DOHH2 (cell line): ENCODE data around the gene EPHB1.

Source experiments
- H3F3A ChIP-seq: fragments of 200-600 bp; sonication (generic), shearing (Covaris generic); 2 replicates; pipeline ENCODE4 v1.6.0; 2016; ENCODE audit warnings: antibody characterized with exemption, mild to moderate bottlenecking; ENCODE audit not compliant: control insufficient read depth, insufficient read depth
- H3K27ac ChIP-seq: fragments of 200-600 bp; sonication (generic); 2 replicates; pipeline ENCODE4 v1.5.1; 2014; ENCODE audit warnings: low read depth, mild to moderate bottlenecking, low read length, moderate library complexity
- H3K27me3 ChIP-seq: fragments of 200-600 bp; sonication (generic); 2 replicates; pipeline ENCODE4 v1.6.1; 2014; ENCODE audit warnings: mild to moderate bottlenecking, low read length, mixed read lengths; ENCODE audit not compliant: control insufficient read depth
- H3K36me3 ChIP-seq: fragments of 200-600 bp; sonication (generic); 2 replicates; pipeline ENCODE4 v1.6.1; 2014; ENCODE audit warnings: mild to moderate bottlenecking, low read length, moderate library complexity, mixed read lengths; ENCODE audit not compliant: control insufficient read depth
- H3K4me1 ChIP-seq: fragments of 200-600 bp; sonication (generic); 2 replicates; pipeline ENCODE4 v1.6.1; 2014; ENCODE audit warnings: mild to moderate bottlenecking, low read length, mixed read lengths; ENCODE audit not compliant: control insufficient read depth
- H3K4me2 ChIP-seq: fragments of 200-600 bp; sonication (generic); 2 replicates; pipeline ENCODE4 v1.6.0; 2014; ENCODE audit warnings: mild to moderate bottlenecking, low read length, moderate library complexity
- H3K4me3 ChIP-seq: fragments of 200-600 bp; sonication (generic); 2 replicates; pipeline ENCODE4 v1.5.1; 2014; ENCODE audit warnings: mild to moderate bottlenecking, low read length, mixed read lengths
- H3K79me2 ChIP-seq: fragments of 200-600 bp; sonication (generic); 2 replicates; pipeline ENCODE4 v1.6.1; 2014; ENCODE audit warnings: mild to moderate bottlenecking, low read length, mixed read lengths; ENCODE audit not compliant: control insufficient read depth
- H3K9me2 ChIP-seq: fragments of 200-600 bp; sonication (generic); replicated peaks from 2 replicates; pipeline ENCODE4 v1.6.1; 2014; ENCODE audit warnings: mild to moderate bottlenecking, low read length, mixed read lengths; ENCODE audit not compliant: control insufficient read depth
- H3K9me3 ChIP-seq: fragments of 200-600 bp; sonication (generic); 2 replicates; pipeline ENCODE4 v1.6.1; 2014; ENCODE audit warnings: antibody characterized with exemption, low read length, mixed read lengths; ENCODE audit not compliant: control insufficient read depth, insufficient read depth
- H4K20me1 ChIP-seq: fragments of 200-600 bp; sonication (generic); 2 replicates; pipeline ENCODE4 v1.6.0; 2014; ENCODE audit warnings: low read depth, mild to moderate bottlenecking, antibody characterized with exemption, low read length, moderate library complexity; ENCODE audit not compliant: control insufficient read depth, insufficient read depth
- CTCF ChIP-seq: fragments of 200-600 bp; sonication (generic); IDR thresholded peaks from one replicate; pipeline ENCODE4 v1.5.1; 2014; ENCODE audit warnings: antibody characterized with exemption, mild to moderate bottlenecking, low read depth, low read length; ENCODE audit not compliant: poor library complexity, severe bottlenecking
- EZH2phosphoT487 ChIP-seq: fragments of 200-600 bp; sonication (generic); IDR thresholded peaks from 2 replicates; pipeline ENCODE4 v1.6.1; 2017; ENCODE audit warnings: borderline replicate concordance, mild to moderate bottlenecking, antibody characterized with exemption, low read length, moderate library complexity, mixed read lengths

Gene EPHB1

GRCh38 chr3:135013206-135013605 lies 218.1 kb downstream of the EPHB1 start:
- no peaks in the 10 kb centered on the region for H4K20me1 ChIP-seq

GRCh38 chr3:135014566-135014965 lies 219.5 kb downstream of the EPHB1 start:
- TF ChIP-seq CTCF (no peak), EZH2phosphoT487 (no peak)
- Histone ChIP-seq H3K4me2 (no peak overlapping the region), H3K9me3 (no peaks in the 10 kb centered on the region), H3K79me2 (no peaks in the 10 kb centered on the region), H3K4me1 (no peaks in the 10 kb centered on the region), H3K36me3 (no peaks in the 10 kb centered on the region), H3K27me3 (no peaks in the 10 kb centered on the region), H3F3A (no peaks in the 10 kb centered on the region), H4K20me1 (no peaks in the 10 kb centered on the region), H3K27ac (no peak overlapping the region), H3K4me3 (no peak overlapping the region), H3K9me2 (no peaks in the 10 kb centered on the region)

More at GRCh38 chr3:135013206-135013605, 218.1 kb downstream of the EPHB1 start:
- H3K27ac ChIP-seq: no peak overlapping the region
- H3K36me3 ChIP-seq: no peaks in the 10 kb centered on the region
- no peaks in the 10 kb centered on the region for H3K9me2 ChIP-seq
- no peaks in the 10 kb centered on the region for H3K27me3 ChIP-seq
- no peaks in the 10 kb centered on the region for H3K79me2 ChIP-seq
- H3K4me3 ChIP-seq: no peak overlapping the region
- TF ChIP-seq EZH2phosphoT487 (no peak), CTCF (no peak)
- H3F3A ChIP-seq: no peaks in the 10 kb centered on the region
- H3K4me2 ChIP-seq: no peak overlapping the region
- no peaks in the 10 kb centered on the region for H3K4me1 ChIP-seq
- H3K9me3 ChIP-seq: no peaks in the 10 kb centered on the region

GRCh38 chr3:135017003-135017893 lies 222.2 kb downstream of the EPHB1 start:
- Histone ChIP-seq H3F3A (no peaks in the 10 kb centered on the region), H3K4me1 (no peaks in the 10 kb centered on the region), H4K20me1 (no peaks in the 10 kb centered on the region), H3K27ac (no peak overlapping the region), H3K4me3 (no peak overlapping the region), H3K9me2 (no peaks in the 10 kb centered on the region), H3K27me3 (no peaks in the 10 kb centered on the region), H3K36me3 (no peaks in the 10 kb centered on the region), H3K4me2 (no peak overlapping the region), H3K79me2 (no peaks in the 10 kb centered on the region), H3K9me3 (no peaks in the 10 kb centered on the region)
- TF ChIP-seq CTCF: no peak
